ENCODE results near the gene SLC26A8.
"Not testable (repeated sequence)": the region's sequence is repeated elsewhere in the genome, so short reads cannot be mapped to it uniquely, and the experiment has no call there.

DNA sequence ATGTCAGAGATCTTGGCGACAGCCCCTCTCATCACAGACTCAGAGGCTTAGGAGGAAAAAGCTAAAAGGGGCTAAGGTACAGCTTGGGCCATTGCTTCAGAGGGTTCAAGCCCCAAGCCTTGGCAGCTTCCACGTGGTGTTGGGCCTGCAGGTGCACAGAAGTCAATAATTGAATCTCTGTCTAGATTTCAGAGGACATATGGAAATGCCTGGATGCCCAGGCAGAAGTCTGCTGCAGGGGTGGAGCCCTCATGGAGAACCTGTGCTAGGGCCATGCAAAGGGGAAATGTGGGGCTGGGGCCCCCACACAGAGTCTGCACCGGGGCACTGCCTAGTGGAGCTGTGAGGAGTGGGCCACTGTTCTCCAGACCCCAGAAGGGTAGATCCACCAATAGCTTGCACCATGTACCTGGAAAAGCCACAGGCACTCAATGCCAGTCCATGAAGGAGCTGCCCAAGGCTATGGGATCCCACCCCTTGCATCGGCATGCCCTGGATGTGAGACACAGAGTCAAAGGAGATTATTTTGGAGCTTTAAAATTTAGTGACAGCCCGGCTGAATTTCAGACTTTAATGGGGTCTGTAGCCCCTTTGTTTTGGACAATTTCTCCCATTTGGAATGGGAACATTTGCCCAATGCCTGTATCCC is 115.6 kb downstream of the SLC26A8 start:
- TF ChIP-seq, protein P1, sequence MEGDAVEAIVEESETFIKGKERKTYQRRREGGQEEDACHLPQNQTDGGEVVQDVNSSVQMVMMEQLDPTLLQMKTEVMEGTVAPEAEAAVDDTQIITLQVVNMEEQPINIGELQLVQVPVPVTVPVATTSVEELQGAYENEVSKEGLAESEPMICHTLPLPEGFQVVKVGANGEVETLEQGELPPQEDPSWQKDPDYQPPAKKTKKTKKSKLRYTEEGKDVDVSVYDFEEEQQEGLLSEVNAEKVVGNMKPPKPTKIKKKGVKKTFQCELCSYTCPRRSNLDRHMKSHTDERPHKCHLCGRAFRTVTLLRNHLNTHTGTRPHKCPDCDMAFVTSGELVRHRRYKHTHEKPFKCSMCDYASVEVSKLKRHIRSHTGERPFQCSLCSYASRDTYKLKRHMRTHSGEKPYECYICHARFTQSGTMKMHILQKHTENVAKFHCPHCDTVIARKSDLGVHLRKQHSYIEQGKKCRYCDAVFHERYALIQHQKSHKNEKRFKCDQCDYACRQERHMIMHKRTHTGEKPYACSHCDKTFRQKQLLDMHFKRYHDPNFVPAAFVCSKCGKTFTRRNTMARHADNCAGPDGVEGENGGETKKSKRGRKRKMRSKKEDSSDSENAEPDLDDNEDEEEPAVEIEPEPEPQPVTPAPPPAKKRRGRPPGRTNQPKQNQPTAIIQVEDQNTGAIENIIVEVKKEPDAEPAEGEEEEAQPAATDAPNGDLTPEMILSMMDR (IDR thresholded peaks at IDR 0.05) = not testable (repeated sequence)
- TF ChIP-seq EP300 (IDR thresholded peaks at IDR 0.05) = not testable (repeated sequence)

Measured in tibial nerve (tissue), 4 donors.